A673 (cell line): ENCODE results near the gene KRTAP1-3. TPM values are rescaled to one million over a fixed set of nuclear protein-coding genes. Genes with fewer than 3 reads are reported as not detected.
"Not testable (repeated sequence)": the region's sequence is repeated elsewhere in the genome, so short reads cannot be mapped to it uniquely, and the experiment has no call there.

Source experiments
- BruUV-seq: library from RNA; stranded (reverse); fragments of 400-500 nt; replicated peaks from 2 replicates; lab custom pipeline; 2021; lab: Mats Ljungman, UMichigan
- CTCF ChIA-PET: fragments of 300-600 bp; sonication (Branson Sonifier 250); formaldehyde crosslinking; loops from one replicate; lab custom pipeline; 2022; ENCODE audit warnings: antibody characterized with exemption; lab: Charles Lee
- POLR2A ChIA-PET: fragments of 300-600 bp; sonication (Branson Sonifier 250); formaldehyde crosslinking; loops from one replicate; lab custom pipeline; 2022; ENCODE audit warnings: antibody characterized with exemption; ENCODE audit not compliant: low non-redundant PET; lab: Charles Lee
- DNase-seq: peaks from one replicate; pipeline ENCODE4 v3.0.0-alpha.2; 2015; ENCODE audit warnings: low spot score
- H3K27ac ChIP-seq: fragments of 200-600 bp; sonication (generic); 2 replicates; pipeline ENCODE4 v1.5.1; 2016; ENCODE audit warnings: mixed run types, low read depth, mild to moderate bottlenecking, mixed read lengths, antibody characterized with exemption, low read length; ENCODE audit not compliant: poor library complexity, severe bottlenecking
- H3K27me3 ChIP-seq: fragments of 200-600 bp; sonication (generic); replicated peaks from 2 replicates; pipeline ENCODE4 v1.6.1; 2017; ENCODE audit warnings: mixed run types, low read depth, mild to moderate bottlenecking, mixed read lengths, antibody characterized with exemption, low read length; ENCODE audit not compliant: insufficient read depth, poor library complexity
- H3K36me3 ChIP-seq: fragments of 200-600 bp; sonication (generic); 2 replicates; pipeline ENCODE4 v1.6.1; 2016; ENCODE audit warnings: mixed run types, mild to moderate bottlenecking, mixed read lengths, antibody characterized with exemption, low read length; ENCODE audit not compliant: insufficient read depth, poor library complexity, severe bottlenecking
- H3K4me1 ChIP-seq: fragments of 200-600 bp; sonication (generic); 2 replicates; pipeline ENCODE4 v1.6.1; 2017; ENCODE audit warnings: mixed run types, mild to moderate bottlenecking, mixed read lengths, antibody characterized with exemption, low read length; ENCODE audit not compliant: insufficient read depth, poor library complexity, severe bottlenecking
- H3K4me3 ChIP-seq: fragments of 200-600 bp; sonication (generic); 2 replicates; pipeline ENCODE4 v1.5.1; 2016; ENCODE audit warnings: low read depth, mixed run types, mild to moderate bottlenecking, mixed read lengths, low read length; ENCODE audit not compliant: poor library complexity, severe bottlenecking
- H3K9me3 ChIP-seq: fragments of 200-600 bp; sonication (generic); 2 replicates; pipeline ENCODE4 v1.6.1; 2016; ENCODE audit warnings: mixed run types, low read depth, mild to moderate bottlenecking, mixed read lengths, antibody characterized with exemption, low read length; ENCODE audit not compliant: poor library complexity, severe bottlenecking
- EZH2 ChIP-seq: fragments of 200-600 bp; sonication (generic); IDR thresholded peaks from 2 replicates; pipeline ENCODE4 v1.6.1; 2017; ENCODE audit warnings: borderline replicate concordance, low read depth, mild to moderate bottlenecking, mixed read lengths, antibody characterized with exemption, low read length; ENCODE audit not compliant: poor library complexity, severe bottlenecking
- intact Hi-C: fragments of 100-400 bp; cut with micrococcal nuclease; formaldehyde crosslinking; loops from one replicate; pipeline ENCODE4 v1.10.0; 2022; ENCODE audit not compliant: unreplicated experiment
- total RNA-seq: library from RNA; stranded (reverse); gene quantifications from 2 replicates; pipeline ENCODE4 v1.2.3, GENCODE V29; 2021
- TF ChIP-seq, protein P1 (sequence below): fragments of 300-800, 200-600 bp; sonication (generic); conservative IDR thresholded peaks from 2 replicates; pipeline ENCODE4 v1.5.1; 2017; ENCODE audit warnings: low read depth, mild to moderate bottlenecking, antibody characterized with exemption, low read length, moderate library complexity, mixed read lengths

KRTAP1-3 gene
- total RNA-seq, 1 experiment from 2014 or later: not detected

- ChIA-PET CTCF (no interaction called here), POLR2A (no interaction called here)
- Histone ChIP-seq H3K4me1 (no peaks in the 10 kb centered on the region), H3K9me3 (no peaks in the 10 kb centered on the region), H3K27ac (no peak overlapping the region), H3K4me3 (no peak overlapping the region), H3K36me3 (no peaks in the 10 kb centered on the region), H3K27me3 (no peaks in the 10 kb centered on the region)
- no TSS peak for BruUV-seq
- intact Hi-C loops: no loop called here
- TF ChIP-seq EZH2: no peak
- TF ChIP-seq, protein P1, sequence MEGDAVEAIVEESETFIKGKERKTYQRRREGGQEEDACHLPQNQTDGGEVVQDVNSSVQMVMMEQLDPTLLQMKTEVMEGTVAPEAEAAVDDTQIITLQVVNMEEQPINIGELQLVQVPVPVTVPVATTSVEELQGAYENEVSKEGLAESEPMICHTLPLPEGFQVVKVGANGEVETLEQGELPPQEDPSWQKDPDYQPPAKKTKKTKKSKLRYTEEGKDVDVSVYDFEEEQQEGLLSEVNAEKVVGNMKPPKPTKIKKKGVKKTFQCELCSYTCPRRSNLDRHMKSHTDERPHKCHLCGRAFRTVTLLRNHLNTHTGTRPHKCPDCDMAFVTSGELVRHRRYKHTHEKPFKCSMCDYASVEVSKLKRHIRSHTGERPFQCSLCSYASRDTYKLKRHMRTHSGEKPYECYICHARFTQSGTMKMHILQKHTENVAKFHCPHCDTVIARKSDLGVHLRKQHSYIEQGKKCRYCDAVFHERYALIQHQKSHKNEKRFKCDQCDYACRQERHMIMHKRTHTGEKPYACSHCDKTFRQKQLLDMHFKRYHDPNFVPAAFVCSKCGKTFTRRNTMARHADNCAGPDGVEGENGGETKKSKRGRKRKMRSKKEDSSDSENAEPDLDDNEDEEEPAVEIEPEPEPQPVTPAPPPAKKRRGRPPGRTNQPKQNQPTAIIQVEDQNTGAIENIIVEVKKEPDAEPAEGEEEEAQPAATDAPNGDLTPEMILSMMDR: no peak
- no peak for DNase-seq
Measured at GRCh38 chr17:41042953-41043352, 8.3 kb upstream of the KRTAP1-3 start.

DNA sequence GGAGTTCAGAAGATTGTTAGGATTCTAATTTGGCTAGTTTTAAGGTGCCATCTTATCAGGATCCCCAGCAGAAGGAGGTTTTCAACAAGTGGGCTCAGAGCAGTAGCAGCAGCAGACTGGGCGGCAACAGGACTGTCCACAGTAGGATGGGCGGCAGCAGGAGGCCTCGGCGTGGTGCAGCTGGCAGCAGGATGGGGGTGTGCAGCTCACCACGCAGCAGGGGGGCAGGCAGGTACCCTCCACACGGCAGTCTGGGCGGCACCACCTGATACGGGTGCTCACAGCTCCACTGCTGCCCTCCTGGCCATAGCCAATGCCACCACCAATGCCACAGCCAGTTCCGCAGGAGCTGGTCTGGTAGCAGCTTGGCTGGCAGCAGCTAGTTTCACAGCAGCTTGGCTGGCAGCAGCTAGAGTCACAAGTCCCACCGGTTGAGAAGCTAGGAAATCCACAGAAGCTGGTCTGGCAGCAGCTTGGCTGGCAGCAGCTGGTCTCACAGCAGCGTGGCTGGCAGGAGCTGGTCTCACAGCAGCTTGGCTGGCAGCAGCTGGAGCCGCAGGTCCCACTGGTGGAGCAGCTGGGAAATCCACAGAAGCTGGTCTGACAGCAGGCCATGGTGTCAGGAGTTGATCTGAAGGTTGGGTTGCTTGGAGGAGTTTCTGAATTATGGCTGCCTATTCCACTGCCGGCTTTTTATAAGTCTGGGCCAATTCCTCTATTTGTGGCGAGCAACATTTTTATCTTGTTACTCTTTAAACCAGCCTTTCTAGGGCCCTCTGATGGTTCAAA, 6.3 kb upstream of the KRTAP1-3 start, which contains the start of gene KRTAP1-1:
TSS of gene KRTAP1-1 (minus strand) at position 668 of the 789 bp plus-strand sequence. CDS start at position 615, 53 bp downstream.
- H3K27me3 ChIP-seq, H3K4me1 ChIP-seq, DNase-seq, CTCF ChIA-PET, intact Hi-C loops, H3K4me3 ChIP-seq, BruUV-seq, POLR2A ChIA-PET, H3K36me3 ChIP-seq, H3K27ac ChIP-seq, H3K9me3 ChIP-seq: not testable (repeated sequence)

DNA sequence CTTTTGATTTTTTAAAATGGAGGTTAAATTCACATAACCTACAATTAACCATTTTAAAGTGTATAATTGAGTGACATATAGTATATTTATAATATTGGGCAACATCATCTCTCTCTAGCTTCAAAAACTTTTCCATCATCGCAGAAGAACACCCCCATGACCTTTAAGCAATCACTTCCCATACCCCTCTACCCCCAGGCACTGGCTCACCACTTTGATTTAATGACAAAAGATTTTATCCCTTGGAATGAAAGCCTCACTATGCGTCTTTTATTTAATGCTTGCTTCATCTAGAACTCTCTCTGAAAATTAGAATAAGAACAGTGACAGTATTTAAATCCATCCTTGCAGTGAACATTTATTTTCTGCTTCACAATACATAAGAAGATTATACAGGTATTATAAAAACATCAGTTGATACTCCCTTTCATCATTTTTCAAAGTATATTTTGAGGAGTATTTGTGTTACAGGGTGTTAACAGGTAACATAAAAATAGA, 3.2 kb upstream of the KRTAP1-3 start:
- Histone ChIP-seq H3K4me3 (no peak overlapping the region), H3K27ac (no peak overlapping the region), H3K9me3 (no peaks in the 10 kb centered on the region), H3K36me3 (no peaks in the 10 kb centered on the region), H3K4me1 (no peaks in the 10 kb centered on the region), H3K27me3 (no peaks in the 10 kb centered on the region)
- DNase-seq: no peak
- POLR2A ChIA-PET: no interaction called here
- BruUV-seq: no TSS peak
- TF ChIP-seq EZH2: no peak
- TF ChIP-seq, protein P1: no peak
- CTCF ChIA-PET: no interaction called here
- intact Hi-C loops: no loop called here
